Effector CD4-positive, alpha-beta T cell (primary cell): ENCODE results near the gene PFDN6.
"Not testable (repeated sequence)": the region's sequence is repeated elsewhere in the genome, so short reads cannot be mapped to it uniquely, and the experiment has no call there.

Experiments used
- DNase-seq: peaks from one replicate; pipeline ENCODE4 v3.0.0-alpha.2; 2020

The PFDN6 gene

DNA sequence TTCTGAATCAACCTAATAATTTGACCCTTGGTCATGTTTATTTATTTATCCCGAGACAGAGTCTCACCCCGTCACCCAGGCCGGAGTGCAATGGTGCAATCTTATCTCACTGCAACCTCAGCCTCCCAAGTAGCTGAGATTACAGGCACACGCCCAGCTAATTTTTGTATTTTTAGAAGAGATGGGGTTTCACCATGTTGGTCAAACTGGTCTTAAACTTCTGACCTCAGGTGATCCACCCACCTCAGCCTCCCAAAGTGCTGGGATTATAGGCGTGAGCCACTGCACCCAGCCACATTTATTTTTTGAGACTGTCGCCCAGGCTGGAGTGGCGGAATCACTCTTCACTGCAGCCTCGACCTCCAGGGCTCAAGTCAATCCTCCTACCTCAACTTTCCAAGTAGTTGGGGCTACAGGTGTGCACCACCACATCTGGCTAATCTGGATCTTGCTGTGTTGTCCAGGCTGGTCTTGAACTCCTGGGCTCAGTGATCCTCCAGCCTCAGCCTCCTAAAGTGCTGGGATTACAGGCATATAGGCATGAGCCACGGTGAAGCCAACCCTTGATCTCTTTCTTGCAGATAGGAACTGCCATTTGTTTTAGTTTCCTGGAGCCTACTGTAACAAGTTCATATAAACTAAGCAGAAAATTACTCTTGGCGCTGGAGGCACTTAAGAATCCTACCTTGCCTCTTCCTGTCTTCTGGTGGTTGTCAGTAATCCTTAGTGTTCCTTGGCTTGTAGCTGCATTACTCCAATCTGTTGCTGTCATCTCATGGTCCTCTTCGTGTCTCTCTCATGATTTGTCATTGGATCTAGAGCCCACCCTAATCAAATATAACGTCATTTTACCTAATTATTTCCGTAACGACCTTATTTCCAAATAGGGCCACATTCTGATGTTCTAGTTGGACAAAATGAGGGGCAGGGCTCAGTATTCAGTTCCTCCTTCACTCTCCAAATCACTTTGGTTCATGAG, 15.2 kb upstream of the PFDN6 start:
- DNase-seq, result no peak

DNA sequence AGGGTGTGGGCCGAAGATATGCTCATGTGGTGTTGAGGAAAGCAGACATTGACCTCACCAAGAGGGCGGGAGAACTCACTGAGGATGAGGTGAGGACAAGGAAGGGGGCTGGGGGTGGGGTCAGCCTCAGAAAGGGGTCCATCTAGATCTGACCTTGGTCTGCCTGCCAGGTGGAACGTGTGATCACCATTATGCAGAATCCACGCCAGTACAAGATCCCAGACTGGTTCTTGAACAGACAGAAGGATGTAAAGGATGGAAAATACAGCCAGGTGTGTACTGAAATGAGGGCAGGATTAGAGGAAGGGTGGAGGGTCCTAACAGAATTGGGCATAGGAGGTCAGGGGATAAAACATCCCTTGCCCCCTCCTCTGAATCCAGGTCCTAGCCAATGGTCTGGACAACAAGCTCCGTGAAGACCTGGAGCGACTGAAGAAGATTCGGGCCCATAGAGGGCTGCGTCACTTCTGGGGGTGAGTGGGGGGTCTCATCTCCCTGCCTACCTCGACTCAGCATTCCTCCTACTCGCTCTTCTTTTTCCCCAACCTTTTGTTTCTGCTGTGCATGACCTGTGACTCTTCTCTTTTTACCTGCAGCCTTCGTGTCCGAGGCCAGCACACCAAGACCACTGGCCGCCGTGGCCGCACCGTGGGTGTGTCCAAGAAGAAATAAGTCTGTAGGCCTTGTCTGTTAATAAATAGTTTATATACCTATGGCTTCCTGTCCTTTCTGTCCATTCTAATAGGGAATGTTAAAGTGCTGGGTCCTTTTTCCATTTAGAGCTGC, 13.4 kb upstream of the PFDN6 start:
- not testable (repeated sequence) for DNase-seq

DNA sequence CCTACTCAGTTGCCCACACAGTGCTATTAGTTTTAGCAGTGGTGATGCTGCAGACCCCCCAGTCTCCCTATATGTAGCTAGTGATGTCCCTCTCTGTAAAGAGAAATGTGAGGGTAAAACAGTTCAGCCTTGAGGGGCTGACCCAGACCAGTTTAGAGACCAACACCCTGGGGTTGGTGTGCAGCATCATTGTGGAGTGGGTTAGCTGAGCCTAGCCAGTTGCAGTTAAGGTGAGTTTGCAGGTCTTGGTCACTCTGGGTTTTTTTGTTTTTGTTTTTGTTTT, 12.9 kb upstream of the PFDN6 start:
- no peak for DNase-seq

DNA sequence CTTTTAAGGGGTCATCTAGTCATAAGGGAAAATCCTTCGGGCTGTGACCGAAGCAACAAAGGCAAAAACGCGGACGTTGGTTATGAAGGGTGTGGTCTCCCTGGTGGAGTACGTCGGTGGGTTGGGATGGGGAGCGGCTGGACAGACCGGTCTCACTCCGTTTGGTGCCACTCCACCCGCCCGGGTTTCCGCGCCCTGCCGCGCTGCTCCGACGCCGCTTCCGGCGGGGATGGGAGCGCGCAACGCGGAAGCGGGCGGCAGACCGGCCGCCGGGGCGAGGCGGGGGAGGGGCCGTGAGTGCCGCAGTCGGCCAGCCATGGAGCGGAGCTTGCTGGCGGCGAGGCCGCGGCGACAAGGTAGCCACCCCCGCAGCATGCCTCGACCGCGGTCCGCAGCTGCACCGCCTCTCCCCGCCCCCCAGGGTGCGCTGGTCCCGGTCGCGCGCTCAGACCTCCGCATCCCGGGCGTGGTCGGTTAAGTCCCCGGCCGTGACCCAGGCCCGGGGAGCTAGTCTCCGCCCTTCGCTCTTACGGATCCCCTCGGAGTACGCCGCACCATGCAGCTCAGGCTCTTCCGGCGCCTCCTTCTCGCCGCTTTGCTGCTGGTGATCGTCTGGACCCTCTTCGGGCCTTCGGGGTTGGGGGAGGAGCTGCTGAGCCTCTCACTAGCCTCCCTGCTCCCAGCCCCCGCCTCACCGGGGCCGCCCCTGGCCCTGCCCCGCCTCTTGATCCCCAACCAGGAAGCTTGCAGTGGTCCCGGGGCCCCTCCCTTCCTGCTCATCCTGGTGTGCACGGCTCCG, 12.3 kb upstream of the PFDN6 start, which contains the start of gene B3GALT4:
Gene B3GALT4, plus strand, starts transcription at position 260 of the 799 bp plus-strand sequence. Its CDS starts 297 bp downstream, at position 557.
- peak; percentile 59 for DNase-seq

DNA sequence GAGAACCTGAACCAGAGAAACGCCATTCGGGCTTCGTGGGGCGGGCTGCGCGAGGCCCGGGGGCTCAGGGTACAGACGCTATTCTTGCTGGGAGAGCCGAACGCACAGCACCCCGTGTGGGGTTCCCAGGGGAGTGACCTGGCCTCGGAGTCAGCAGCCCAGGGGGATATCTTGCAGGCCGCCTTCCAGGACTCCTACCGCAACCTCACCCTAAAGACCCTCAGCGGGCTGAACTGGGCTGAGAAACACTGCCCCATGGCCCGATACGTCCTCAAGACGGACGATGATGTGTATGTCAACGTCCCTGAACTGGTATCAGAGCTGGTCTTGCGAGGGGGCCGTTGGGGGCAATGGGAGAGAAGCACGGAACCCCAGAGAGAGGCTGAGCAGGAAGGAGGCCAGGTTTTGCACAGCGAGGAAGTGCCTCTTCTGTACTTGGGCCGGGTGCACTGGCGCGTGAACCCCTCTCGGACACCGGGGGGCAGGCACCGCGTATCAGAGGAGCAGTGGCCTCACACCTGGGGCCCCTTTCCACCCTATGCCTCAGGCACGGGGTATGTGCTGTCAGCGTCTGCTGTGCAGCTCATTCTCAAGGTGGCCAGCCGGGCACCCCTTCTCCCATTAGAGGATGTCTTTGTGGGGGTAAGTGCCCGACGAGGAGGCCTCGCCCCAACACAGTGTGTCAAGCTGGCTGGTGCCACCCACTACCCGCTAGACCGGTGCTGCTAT, 11.6 kb upstream of the PFDN6 start:
- no peak for DNase-seq

DNA sequence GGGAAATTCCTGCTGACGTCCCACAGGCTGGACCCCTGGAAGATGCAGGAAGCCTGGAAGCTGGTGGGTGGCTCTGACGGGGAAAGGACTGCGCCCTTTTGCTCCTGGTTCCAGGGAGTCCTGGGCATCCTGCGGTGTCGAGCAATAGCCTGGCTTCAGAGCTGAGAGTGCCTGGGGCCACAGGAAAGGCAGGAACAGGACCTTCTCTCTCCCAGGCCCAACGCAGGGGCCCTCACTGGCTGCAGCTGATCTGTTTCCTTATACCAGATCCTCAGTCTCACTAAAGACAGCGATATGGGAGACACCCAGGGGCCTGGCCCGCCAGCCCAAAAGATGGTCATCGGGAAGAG, 11.0 kb upstream of the PFDN6 start:
- DNase-seq, result no peak

DNA sequence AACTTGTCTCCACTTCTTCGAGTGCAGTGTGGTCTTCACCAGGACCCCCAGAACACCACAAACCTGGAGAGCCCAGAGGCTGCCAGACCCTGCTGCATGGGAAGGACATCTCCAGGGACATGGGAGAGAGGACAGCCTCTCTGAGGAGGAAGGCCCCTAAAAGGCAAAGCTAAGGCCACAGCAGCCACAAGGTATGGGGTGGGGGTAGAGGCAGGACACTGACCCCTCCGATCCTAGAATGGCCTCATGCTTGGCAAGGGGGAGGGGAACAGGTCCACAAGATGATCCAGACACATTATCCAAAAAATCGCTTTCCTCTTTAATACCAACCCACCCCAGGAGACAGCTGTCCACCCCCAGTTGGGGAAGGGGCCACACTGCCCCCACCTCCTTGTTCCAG, 10.6 kb upstream of the PFDN6 start:
- DNase-seq, result no peak

DNA sequence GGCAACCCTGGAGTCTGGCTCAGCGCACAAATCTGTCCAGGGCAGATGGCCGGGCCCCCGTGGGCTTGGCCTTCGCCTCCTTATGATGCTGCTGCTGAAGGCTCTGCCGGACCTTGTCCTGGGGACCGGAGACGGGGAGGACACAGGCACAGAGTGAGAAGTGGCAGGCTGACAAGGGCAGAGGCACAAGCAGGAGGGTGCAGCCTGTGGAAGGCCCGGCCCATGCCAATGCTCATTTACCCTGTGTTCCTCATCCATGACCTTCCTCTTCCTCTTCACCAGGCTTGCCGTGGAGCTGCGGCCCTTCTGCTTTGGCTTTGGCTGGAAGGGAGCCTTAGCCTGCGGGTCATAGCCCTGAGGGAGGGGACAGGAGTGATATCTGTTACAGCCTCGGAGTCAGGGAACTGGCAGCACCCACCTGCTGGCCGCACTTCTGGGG, 10.1 kb upstream of the PFDN6 start:
- no peak for DNase-seq

DNA sequence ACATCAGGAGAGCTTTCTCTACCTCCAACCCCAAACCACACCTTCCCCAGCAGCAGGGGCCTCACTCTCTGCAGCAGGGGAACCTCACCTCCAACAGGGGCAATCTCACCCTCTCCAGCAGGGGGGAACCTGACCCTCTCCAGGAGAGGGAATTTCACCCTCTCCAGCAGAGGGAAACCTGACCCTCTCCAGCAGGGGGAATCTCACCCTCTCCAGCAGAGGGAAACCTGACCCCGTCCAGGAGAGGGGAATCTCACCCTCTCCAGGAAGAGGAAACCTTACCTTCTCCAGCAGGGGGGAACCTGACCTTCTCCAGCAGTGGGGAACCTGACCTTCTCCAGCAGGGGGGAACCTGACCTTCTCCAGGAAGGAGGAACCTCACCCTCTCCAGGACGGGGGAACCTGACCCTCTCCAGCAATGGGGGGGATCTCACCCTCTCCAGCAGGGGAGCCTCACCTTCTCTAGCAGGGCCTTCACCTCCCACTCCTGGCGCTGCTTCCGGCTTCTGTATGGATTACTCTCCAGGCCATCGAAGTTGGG, 9.4 kb upstream of the PFDN6 start:
- no peak for DNase-seq

DNA sequence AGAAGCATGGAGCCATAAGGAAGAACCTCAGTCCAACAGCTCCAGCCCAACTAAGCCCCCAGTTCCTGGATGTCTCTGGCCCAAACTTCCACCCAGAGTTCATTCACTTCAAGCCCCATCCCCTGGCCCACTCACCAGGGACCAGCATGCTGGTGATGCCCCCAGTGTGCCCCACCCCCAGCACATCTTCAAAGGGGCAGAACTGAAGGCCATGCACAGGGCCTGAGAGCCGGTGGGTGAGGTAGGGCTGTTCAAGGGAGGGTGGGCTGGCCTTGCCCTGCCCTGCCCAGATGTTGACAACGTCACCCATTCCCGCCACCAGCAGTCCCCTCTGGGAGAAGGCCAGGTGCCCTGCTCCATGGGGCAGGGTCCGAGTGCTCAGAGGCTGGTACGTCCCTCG, 8.9 kb upstream of the PFDN6 start:
- no peak for DNase-seq

DNA sequence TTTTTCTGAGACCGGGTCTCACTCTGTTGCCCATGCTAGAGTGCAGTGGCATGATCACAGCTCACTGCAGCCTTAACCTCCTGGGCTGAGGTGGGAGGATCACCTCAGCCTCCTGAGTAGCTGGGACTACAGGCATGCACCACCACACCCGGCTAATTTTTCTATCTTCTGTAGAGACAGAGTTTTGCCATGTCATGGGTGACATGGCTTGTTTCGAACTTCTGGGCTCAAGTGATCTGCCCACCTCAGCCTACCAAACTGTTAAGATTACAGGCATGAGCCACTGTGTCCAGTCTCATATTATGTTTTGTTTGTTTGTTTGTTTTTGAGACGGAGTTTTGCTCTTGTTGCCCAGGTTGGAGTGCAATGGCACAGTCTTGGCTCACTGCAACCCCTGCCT, 4.2 kb upstream of the PFDN6 start:
- DNase-seq, result not testable (repeated sequence)

DNA sequence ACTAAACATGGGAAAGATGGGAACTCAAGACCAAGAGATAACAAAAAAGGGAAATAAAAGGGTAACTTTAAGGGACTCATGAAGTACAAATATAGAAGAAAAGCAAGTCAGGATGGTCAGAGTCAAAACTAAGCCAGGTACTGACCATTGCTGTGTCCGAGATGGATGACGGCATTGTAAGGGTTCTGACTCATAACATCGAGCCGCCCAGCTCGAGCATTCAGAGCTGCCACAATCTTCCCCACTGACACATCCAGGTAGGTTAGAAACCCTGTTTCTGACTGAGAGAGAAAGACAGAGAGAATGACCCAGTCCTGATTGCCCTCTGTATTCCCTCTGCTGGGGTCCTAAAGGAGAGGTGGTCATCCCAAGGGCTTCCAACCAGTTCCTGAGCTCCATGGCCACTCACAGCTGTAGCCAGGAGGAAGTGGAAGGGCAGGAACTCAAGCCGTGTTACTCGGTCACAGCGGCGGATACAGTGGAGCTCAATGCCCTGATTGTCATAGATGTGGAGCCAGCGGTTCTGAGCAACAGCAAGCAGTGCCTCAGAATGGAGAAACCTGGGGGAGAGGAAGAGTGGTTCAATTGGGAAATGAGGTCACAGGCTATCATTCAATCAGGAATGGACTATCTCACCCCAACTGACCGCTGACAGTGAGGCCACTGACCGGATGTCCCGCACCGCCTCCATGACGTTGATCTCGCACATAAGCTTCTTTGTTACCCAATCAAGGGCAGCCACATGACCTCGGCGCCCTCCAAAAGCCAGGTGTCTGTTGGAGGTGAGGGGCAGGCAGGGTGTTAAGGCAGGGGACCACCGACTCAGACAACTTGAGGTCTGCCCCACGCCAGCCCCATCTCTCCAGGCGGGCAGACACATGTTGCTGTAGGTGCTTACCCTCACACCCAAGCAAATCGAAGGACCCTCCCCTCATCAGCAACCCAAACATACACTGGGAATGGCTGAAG, 2.2 kb upstream of the PFDN6 start:
- DNase-seq, result no peak

DNA sequence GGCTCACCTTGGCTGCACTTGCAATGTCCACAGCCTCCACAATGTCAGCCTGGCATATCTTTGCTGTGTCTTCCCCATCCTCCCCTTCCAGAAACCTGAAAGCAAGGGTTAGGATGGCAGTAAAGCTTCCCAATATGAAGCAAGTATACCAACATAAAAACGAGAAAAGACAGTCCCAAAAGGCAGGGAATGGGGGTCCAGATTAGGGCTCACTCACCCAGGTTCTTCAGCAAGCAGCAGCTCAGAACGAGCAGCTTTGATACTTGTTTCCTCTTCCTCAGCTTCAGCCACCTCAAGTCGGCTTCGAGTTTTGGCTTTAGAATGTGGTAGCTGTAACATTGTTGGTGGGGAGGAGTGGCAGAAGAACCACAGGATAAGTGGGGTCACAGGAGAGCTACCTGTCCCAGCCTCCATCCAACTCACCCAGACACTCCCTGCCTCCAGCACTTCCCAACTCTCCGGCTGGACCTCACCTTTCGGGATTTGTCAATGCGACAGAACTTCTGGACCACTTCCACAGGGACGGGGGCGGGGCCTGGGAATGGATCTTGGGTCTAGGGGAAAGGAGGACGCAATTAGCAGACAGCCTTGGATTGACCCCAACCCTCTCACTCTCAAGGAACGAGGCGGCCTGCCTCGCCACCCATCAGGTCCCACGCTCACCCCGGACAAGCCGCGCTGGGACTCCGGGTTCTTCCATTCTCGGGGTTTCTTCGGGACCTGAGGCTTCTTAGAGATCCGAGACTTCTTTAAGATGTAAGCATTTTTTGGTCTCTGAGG, 1.1 kb upstream of the PFDN6 start:
- DNase-seq, result no peak

DNA sequence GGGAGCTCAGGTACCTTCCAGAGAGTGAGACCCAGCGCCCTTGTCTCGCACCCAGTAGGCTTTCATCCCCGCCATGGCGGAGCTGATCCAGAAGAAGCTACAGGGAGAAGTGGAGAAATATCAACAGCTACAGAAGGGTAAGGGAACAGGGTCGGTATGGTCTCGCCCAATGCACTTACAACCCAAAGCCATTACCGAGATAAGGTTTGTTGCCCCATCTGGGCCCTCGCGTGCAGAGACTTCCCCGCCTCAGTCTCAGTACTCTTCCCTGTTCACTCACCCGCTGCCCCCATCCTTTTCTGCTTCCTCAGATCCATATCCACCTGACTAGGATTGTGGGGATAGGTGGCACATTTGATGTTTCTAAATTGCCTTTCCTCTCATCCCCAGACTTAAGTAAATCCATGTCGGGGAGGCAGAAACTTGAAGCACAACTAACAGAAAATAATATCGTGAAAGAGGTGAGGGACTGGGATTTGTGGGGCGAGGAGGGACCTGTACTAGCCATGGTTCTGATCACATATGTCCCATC, 449 bp downstream of the PFDN6 start:
- DNase-seq, result no peak

DNA sequence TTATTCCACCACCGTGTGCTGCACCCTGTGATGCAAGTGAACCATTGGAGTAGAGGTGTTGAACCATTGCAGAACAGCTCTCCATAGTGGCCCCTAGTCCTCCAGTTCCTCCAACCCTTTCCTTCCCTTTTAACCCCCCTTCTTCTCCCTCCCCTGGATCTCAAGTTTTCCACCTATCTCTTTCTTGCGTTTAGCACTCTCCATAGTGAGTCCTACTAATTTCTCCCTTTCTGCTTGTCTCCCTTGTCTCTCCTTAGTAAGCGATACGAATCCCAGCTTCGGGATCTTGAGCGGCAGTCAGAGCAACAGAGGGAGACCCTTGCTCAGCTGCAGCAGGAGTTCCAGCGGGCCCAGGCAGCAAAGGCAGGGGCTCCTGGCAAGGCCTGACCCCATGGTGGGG, 1.1 kb downstream of the PFDN6 start:
- no peak for DNase-seq

DNA sequence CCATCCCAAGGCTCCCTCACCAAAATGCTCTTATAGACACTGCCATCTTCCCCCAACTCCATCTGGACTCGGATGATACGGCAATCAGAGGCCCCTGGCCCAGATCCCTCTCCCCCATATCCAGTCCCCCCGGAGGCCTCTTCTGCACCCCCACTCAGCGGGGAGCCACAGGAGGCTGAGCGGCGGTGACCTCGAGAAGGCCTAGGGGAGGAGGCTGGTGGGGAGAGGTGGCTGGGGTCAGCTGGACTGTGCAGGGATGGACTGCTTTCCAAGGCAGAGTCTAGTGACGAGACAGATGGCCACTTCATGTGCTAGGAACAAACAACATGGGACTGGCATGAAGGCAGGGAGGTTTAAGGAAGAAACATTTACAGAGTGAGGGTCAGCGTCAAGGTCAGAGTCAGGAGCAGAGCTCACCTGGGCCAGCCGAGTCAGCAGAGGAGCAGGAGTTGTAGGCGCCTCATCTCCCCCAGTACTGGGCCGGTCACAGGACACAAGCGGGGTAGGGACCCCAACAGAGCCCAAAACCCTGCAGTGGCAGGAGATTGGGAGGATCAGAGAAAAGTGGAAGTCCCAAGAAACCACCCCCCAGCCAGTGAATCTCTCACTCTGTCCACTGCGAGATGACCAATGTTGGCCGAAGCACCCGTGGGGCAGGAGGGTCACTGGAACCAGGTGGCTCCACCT, 3.7 kb downstream of the PFDN6 start:
- no peak for DNase-seq

DNA sequence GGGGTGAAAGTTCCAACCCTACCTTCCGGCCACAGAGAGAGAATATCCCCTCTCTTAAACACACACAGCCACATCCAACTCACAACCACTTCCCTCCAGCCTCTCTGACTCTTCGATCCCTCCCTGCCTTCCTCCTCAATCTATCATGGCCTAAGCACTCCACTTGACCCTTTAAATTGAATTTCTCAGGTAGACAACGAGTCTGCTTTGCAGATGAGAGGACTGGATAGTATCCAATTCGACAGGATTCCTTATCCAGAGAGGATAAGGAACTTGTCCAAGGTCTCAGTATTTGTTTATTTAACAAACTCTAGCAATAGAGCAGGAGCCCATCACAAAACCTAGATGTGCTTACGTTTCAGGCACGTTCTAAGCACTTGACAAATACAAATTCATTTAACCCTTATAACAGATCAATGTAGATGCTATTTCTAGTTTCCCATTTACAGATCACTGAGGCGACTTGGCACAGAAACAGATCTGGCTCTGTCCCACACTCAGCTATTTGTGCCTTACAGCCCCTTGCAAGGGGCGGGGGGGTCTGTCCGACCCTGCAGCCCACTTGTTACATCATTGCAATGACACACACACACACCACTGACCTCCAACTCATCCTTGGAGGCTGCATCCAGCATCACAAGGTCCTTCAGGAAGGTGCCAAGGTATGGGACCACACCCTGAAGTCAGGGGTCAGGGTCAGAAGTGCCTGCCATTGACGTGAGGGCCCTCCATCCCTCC, 4.9 kb downstream of the PFDN6 start:
- no peak for DNase-seq

DNA sequence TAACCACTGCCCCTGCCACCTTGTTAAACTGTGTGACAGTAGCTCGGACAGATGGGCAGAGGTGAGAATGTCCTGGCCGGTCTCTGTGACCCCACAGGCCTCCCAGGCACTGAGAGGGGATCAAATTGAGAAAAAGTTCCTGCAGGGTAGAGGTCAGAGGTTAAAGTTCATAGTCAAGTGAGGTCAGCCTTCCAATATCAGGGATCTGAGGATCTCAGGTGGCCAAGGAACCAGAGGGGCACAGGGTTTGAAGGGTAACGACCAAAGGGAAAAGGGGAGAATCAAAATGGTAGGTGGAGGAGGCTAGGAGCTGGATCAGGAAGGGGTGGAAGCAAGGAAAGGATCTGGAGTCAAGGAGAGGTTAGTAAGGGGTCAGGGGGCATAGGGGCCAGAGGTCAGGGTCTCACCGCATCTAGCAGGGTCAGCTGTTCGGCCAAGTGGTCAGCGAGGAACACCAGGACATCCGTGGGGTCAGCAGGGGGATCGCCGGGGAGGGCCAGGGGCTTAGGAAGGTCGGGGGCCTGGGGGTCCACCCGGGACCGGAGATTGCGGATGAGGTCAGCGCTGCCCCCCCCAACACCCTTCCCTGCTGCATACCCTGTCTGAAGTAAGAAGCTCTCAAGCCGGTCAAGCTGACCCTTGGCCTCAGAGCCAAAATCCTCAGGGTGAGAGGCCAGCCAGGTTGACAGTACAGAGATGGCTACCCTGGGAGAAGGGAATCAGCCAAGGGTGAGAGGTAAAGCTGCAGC, 6.4 kb downstream of the PFDN6 start:
- no peak for DNase-seq
